Erythroblast (primary cell): ENCODE data around the gene MSRB3.

Source experiments
- GATA1 ChIP-seq: IDR thresholded peaks from 2 replicates; pipeline ENCODE4 v1.6.1; 2011; ENCODE audit warnings: low read depth, mild to moderate bottlenecking, control low read depth, low read length, moderate library complexity
- POLR2A ChIP-seq: IDR thresholded peaks from 2 replicates; pipeline ENCODE4 v1.6.1; 2011; ENCODE audit warnings: mild to moderate bottlenecking, low read length

- TF ChIP-seq POLR2A = no peak
- TF ChIP-seq GATA1 = no peak
Measured at GRCh38 chr12:65450625-65451024, 172.1 kb downstream of the MSRB3 start.
